Measurements from ENCODE around the gene PMP22.

Gene PMP22

DNA sequence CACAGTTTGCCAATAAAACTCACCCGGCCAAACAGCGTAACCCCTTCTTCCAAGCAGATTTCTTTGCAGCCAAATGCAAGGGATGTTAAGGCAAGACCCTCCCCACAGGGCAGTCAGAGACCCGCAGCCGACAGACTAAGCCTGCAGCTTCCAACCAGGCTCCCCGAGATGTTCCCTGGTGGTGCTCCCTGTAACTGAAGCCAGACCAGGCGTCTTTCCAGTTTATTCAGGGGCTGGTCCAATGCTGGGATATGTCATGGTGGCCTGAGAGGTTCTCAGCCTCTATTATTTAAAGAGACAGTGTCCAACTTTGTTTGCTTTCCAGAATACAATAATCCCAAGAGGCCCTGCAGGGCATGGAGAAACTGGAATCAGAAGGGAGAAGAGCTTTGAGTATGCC, at the start of gene PMP22:
TSS of gene PMP22 (minus strand) at position 196 of the 400 bp plus-strand sequence. CDS start 4,599 bp downstream, outside the sequence.
- DNase-seq = no peak

DNA sequence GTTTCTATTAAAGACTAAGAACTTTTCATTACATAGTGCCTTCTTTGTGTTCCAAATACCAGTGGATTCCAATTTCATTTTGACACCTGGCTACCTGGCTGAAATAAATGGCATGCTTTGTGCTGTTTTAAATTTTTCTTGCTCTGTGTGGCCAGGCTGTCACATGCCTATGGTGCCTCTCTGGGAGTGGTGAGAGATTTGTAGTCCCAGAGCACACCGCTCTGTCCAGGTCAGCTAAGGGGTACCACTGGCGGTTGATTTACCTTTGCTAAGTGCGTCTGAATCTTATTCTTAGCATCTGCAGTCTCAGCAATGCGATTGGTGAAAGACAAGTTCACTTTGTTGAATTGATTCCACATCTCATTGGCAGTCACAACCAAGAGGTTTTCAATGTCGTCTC, 46.9 kb upstream of the PMP22 start:
- DNase-seq = no peak

DNA sequence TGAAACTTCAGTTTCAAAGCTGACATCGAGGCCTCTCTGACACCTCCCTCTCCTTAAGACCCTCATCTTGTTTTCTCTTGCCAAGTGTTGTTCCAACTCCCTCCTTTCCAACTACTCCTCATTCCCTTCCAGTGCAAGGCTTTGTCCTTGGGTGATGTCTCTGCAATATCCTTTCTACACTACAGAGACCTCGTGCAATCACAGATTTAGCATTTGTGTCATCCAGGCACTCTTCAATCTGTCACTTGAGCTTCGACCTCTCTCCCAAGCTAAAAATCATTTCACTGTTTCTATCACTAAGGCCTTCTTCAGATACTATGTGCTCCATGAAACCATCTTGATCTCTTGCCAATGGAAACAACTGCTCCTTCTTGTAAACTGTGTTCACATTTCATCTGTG, 44.7 kb upstream of the PMP22 start:
- no peak for DNase-seq

DNA sequence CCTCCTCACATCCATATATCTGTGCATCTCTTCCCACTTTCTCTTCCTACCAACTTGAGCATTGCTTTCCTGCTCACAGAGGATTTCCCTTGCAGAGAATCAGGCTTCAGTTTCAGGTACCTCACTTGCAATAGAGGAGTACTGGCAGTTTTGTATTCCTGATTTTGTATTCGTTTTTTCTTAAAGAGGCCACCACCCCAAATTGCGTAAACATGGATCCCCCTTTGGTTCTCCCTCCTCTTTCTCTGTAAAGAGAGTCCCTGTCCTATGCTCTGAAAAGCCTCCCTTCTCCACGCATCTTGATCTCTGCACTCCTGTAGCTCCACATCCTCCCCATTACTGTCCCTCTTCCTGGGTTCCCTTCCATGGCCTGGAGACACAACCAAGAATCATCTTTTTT, 44.1 kb upstream of the PMP22 start:
- DNase-seq = no peak

DNA sequence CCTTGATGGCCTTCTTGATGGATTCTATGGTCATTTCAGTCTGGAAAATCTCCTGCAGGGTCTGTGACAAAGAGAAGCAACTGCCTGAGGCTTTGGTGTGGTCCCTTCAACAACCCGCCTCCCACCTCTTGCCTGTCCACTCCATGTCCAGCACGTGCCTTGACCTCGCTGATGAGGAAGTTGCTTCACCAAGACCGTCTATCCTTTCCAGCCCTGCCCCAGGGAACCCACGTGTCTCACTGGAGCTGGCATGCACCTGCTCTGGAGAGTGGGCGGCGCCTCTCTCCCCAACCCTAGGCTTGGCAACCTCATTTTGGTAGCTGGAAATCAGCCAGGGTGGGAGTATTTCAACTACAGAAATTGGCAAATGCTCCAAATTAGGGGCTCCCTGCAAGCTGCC, 43.6 kb upstream of the PMP22 start:
- DNase-seq = no peak

DNA sequence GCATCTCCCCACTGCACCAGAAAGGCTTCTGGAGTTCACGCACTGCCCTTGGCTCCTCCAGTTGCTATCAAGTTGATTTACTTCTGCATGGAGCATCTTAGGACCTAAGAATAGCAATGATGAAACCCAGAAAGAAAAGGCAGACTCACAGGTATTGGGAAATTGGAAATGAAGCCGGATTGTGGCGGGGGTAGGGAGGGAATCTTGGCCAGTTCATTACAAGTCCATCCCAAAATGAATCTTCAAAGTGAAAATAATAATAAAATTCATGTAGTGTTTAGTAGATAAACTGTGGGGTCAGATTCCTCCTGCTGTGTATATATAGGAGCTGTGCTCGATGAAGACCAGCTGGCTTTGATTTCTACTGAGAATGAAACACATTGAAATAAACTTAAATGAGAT, 42.6 kb upstream of the PMP22 start:
- no peak for DNase-seq

DNA sequence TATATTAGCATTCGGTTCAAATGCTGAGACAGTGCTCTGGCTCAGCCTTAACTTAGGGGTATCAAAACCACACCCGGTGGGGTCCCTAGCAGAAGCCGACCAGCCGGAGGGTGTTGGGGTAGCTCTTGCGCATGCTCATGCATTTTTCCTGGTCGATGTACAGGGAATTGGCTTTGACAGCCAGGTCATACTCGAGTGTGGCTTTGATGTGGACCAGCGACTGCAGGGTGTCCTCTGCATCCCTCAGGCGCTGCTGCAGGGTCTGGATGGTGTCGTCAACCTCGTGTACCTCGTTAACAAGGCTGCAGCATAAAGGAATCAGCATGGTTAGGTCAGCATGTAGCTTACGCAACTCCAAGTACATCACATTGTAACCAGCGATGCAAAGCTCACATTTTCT, 38.7 kb upstream of the PMP22 start:
- DNase-seq = no peak

DNA sequence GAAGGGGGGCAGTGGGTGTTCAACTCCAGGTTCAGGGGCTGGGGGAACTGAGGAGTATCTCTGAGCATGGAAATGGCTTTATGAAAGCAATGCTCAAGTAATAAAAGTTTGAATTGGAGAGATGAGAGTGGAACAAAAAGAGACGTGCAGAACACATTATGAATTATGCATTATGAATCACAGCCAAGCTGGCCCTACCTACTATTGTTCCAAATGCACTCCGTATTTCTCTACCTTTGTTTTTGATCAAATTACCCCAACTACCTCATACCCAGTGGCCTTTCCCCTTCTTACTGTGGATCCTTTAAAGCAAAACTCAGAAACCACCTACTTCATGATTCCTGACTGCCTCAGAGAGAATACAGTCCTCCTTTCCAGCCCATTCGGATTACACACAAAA, 38.1 kb upstream of the PMP22 start:
- no peak for DNase-seq

DNA sequence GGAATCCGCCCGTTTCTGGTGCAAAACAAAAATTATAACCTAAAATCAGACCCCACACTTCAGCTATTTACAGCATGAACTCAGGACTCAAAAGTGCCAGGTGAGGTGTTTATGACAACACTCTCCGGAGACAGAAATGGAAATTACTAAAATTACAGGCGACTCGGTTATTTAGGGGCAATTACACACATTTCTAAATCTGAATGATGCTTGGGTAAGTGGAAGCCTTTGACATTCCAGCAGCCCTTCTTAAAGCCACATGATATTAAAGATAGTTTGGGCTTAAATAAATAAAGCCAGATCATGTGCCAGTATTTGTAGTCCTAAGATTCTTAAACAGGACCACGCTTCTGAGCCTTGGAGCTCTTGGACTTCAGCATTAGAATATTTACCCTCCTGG, 36.7 kb upstream of the PMP22 start:
- no peak for DNase-seq

DNA sequence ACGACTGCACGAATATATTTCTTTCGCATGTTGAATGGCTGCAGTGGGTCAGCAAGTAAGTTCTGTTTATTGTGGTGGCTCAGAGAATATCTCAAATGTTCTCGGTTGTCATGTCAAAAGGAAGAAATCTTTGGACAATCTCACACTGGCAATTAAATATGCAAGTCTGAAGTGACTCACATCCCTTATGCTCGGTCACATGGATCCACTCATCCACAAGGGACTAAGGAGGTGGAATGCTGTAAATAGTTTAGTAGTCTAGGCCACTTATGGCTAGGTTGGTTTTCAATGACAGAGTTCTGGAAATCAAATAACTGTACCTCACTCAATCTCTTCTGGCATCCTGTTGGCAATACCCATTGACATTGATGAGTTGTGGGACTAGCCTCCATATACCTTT, 33.0 kb upstream of the PMP22 start:
- no peak for DNase-seq

DNA sequence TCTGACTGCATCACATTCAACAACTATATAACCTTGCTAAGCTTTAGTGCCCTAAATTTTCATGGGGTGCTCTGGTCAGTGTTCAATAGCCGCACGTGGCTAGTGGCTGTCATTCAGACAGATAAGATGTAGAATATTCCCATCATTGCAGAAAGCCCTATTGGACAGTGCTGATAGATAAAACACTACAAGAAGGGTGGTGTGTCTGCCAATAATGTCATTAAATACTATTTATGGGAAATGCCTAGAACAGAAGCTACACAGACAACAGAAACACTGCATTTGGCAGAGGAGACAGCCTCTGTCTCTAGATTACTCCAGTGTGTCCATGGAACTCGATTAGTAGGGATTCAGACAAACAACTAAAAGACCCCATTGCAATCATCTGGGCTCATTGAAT, 28.4 kb upstream of the PMP22 start:
- no peak for DNase-seq

DNA sequence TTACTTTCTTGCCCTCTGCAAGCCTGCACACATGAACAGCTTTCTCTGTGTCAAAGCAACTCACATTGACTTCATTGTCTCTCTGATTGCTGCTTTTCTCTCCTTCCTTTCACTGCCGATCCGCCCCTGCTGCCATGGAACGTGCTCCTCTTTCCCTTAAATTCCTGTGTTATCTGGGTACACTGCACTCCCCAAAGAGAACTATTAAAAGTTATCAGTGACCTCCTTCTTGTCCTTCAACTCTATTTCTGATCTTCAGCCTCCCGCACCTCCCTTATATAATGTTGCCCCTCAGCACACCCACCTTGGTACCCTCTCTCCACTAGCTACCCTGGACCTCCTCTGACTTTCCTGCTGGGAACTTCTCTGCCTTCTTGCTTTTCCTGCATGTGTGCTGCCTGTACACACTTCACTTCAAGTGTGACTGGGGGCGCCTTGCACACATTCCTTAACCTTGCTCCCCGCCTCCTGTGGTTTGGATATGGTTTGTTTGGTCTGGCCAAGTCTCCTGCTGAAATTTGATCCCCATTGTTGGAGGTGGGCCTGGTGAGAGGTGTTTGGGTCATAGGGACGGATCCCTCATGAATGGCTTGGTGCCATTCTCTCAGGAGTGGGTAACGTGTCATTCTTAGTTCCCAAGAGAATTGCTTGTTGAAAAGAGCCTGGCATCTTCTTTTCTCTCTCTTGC, 26.7 kb upstream of the PMP22 start:
- DNase-seq = no peak

DNA sequence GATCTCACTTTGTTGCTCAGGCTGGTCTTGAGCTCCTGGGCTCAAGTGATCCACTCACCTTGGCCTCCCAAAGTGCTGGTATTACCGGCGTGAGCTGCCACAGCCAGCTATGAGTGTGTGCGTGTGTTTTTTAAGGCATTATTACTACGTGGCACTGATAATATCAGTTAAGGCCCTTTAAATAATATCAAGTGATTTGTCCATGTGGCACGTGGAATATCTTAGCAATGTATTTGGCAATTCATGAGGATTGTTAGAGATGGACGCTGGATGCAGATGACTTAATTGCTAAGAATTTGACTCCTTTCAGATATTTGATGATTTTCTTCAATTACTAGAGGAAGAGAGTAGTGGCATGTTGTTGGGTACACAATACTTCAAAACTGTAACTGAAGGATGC, 25.5 kb upstream of the PMP22 start:
- no peak for DNase-seq

DNA sequence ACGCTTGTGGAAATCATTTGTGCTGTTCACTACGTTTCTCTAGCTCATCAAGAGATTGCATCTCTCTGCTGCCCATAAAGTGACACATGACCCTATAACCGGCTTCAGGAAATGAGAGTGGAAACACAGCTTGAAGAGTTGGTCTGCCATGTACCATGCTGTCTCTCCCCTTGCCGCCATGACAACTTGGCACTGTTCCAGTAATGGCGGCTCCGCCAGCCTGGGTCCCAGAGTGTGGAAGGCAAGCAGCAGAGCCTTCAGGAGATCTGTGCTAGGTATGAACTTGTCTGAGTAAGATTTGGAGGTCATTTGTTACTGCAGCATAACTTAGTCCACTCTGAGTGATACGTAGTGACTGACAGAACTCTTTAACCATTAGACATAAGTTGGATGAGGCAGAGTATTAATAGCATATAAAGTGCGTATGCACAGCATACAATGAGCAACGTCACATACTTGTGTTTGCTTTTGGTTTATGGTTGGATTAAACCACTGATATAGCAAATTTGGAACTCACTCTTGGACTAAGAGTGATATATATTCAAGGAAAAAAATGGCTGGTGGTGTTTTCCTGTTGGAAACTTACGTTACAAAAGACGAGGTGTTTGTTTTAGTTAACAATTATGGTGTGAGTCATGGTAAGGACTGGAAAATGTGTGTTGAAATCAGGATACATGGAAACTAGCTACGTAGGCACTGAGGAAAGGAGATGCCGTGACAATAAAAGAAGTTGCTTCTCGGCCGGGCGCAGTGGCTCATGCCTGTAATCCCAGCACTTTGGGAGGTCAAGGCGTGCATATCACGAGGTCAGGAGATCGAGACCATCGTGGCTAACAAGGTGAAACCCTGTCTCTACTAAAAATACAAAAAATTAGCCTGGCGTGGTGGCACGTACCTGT, 24.4 kb upstream of the PMP22 start:
- DNase-seq = no peak

DNA sequence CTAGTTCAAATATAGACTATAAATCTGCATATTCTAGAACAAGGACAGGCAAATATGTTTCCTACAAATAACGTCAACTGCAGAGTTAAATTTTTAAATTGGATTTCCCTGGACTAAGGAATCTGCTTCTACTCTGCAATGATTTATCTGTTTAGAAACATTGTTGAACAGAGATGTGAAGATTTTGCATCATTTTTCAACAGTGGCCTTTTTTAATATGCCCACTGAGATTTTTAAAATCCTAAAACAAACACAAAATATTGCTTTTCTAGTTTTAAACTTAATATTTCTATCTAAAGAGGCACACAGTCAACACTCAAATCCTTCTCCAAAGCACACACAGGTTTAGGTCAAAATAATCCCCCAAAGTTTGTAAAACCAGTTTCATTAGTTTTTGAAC, 23.7 kb upstream of the PMP22 start:
- no peak for DNase-seq

DNA sequence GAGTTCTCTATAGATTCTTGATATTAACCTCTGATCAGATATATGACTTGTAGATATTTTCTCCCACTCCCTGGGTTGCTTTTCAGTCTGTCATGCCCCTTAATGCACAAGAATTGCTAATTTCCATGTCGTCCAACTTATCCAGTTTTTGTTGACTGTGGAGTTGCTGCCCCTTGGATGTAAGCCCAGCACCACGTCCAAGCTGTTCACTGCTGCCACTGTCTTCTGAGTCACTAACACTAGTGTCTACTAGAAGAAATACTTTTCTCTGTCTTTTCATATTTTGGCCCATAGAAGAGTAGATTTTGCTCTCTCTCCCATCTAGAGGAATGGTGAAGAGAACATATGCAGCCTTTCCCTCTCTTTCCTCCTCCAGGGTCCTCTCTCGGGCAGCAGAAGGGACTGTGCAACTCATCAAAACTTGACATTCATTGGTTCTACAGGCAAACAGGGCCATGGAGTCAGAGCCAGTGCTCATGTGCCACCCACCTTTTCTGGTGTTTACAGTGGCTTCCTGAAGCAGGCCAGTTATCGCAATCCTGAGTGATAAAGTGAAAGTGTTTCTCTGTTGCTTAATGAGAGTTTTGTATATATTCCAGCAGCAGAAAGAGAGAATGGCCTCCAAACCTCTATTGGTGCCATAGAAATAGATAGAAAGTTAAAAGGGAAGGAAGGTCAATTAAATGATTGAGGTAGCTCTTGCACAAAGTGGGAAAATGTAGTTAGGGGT, 22.6 kb upstream of the PMP22 start:
- no peak for DNase-seq

DNA sequence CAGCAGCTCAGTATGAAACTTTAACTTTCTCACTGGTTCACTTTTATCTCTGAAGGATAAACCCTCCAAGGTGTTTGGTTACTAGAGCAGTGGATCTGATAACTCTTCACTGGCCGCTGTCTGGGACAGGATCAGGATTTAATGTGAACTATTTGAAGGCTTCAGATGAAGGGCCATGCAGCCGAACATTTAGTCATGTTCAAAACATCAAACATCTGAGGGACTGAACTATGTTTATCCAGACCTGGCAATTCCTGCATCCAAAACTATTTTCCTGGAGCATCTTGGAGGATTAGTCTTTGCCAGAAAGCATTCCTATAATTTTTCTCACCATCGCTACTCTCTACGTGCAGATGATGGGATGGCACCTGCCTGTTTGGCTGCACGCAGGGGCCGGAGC, 20.3 kb upstream of the PMP22 start:
- DNase-seq = no peak

DNA sequence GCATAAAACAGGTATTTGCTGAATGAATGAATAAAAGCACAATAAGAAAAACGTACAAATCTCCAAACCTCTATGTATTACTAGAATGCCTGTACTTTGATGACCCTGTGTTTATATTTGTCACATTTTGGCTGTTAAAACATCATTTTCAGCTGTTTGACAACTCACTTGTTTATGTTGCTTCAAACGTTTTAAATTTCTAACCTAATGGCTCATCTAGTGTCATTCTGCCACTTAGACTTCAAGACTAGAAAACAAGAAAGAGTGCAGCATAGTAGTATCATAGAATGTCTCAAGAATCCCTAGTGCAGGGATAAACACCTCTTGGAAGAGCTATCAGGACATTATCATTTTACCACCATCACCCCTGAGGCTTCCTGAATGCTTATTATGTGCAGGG, 19.4 kb upstream of the PMP22 start:
- no peak for DNase-seq

DNA sequence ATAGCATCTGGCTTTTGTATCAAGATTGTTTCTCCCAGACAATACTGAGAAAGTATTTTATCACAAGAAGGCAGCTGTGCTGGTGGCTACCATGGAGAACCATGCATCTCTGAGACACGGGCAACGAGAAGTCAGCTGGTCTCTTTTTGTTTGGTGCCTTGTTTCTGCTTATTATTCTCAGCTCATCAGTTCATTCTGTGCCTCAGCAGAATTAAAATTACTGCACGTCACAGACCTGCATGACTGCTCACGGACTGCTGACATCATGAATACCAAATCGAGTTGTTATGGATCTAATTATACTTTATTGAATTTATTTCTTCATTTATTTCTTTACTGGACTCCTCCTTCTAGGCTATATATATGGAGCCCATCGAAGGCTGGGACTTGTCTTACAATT, 19.0 kb upstream of the PMP22 start:
- no peak for DNase-seq

DNA sequence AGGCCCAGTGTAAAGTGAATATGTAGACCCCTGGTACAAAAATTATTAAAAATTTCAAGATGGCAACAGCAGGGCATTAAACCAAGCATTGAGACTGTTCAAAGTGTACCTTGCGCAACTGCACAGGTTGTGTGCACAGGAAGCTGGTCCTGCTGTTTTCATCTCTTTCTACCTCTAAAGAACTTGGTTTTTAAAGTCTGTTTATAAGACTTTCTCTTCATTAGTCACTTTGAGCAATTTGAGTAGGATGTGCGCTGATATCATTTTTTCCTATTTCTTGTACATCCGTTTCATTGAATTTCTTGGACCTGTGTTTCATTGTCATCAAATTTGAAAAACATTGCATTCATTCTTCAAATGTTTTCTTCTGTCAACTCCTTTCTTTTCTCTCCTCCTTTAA, 16.8 kb upstream of the PMP22 start:
- DNase-seq = no peak

DNA sequence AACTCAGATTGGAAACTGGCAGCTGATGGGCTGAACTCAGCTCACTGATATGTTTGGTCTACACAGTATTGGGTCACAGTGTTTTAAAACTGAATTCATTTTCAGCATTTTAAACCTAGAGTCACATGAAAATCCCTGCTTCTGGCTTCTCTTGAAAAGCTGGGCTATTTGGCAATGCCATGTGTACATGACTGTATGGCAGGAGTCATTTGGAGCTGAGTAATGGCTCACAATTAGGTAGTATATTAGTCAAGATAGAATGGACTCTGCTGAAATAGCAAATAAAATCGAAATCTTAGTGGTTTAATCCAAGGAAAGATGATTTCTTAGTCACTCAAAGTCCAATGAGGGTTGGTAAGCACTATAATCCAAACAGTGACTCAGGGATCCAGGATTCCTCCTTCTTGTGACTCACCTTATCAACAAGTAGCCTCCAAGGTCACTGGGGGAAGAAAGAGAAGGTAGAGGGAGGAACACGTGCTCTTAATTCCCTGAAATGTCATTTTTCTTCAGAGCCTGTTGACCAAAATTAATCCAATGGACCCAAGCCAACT, 13.9 kb upstream of the PMP22 start:
- DNase-seq = no peak

DNA sequence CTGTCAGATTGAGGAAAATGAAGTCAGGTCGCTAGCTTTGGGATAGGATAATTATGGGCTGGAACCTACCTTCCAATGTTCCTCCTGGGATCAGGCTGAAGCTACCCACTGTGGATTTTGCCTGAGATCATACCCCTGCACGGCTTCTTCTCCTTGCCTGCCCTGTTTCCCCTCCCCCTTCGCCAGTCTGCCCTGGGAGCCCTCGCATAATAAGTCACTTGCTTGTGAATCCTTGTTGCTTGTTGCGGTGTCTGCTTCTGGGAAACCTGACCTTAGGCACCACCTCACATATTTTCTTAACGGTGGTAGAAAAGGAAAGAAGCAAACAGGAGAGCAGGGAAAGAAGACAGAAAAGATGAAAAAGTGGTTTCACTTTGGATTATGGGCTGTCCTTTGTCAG, 13.3 kb upstream of the PMP22 start:
- DNase-seq = no peak

DNA sequence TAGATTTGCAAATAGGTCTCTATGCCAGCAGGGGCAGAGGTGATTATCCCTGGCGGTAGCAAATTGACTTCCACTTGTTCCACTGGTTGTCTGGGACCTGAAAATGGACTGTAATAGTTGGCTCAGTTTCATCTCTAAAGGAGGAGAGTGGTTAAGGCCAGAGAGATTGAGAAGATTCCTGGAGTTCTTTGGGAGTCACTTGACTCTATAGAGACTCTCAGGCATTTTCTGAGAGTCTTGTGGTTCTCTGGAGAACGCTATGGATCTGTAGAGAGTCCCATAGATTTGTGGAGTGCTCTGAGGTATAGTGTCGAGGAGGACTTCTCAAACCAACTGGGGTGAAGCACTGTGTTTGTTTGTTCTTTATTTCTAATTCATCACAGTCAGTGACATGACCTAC, 8.9 kb upstream of the PMP22 start:
- DNase-seq = no peak
